Activated T-cell treated with anti-CD3 and anti-CD28 coated beads for 24 hours (primary cell): Measurements from ENCODE around the gene SLC35G2.
"Not testable (repeated sequence)": the region's sequence is repeated elsewhere in the genome, so short reads cannot be mapped to it uniquely, and the experiment has no call there.

Experiments
- DNase-seq: peaks from one replicate; pipeline ENCODE4 v3.0.0-alpha.2; 2020; ENCODE audit warnings: low read depth

Gene SLC35G2

DNA sequence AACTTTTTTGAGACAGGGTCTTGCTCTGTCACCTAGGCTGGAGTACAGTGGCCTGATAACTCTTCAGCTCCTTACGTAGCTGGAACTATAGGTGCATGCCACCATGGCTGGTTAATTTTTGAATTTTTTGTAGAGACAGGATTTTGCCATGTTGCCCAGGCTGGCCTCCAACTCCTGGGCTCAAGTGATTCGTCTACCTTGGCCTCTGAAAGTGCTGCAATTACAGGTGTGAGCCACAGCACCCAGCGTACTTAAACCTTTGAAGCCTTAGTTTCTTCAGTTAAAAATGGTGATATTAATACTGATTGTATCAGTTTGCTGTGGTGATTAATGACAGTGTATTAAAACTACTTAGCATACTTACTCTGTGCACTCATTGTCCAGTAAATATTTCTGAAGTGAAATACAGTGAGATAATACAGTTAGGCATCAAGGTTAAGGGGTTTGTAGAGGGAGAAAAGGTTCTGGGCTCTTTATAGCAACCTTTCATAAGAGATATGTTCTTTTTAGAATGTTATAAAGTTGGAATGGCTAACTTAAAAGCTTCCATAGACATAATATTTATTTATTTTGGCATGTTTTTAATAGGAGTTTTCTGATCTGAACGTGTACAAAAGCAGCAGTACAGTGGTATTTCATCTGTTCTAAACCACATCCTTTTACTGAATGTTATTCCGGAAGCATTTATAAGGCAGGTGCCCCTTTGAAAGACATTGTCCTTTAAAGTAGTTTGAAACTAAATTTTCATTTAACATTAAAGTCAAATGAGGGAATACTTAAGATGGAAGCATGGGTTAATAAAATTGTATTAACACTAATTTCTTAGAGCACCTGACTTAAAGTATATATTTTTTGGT is 66.7 kb downstream of the SLC35G2 start:
- DNase-seq, result no peak

DNA sequence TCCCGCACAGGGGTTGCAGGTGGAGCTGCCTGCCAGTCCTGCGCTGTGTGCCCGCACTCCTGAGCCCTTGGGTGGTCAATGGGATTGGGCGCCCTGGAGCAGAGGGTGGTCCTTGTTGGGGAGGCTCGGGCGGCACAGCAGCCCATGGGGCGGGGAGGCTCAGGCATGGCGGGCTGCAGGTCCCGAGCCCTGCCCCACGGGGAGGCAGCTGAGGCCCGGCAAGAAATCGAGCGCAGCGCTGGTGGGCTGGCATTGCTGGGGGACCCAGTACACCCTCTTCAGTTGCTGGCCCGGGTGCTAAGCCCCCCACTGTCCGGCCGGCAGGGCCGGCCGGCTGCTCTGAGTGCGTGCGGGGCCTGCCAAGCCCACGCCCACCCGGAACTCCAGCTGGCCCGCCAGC is 71.0 kb downstream of the SLC35G2 start:
- DNase-seq, result no peak

DNA sequence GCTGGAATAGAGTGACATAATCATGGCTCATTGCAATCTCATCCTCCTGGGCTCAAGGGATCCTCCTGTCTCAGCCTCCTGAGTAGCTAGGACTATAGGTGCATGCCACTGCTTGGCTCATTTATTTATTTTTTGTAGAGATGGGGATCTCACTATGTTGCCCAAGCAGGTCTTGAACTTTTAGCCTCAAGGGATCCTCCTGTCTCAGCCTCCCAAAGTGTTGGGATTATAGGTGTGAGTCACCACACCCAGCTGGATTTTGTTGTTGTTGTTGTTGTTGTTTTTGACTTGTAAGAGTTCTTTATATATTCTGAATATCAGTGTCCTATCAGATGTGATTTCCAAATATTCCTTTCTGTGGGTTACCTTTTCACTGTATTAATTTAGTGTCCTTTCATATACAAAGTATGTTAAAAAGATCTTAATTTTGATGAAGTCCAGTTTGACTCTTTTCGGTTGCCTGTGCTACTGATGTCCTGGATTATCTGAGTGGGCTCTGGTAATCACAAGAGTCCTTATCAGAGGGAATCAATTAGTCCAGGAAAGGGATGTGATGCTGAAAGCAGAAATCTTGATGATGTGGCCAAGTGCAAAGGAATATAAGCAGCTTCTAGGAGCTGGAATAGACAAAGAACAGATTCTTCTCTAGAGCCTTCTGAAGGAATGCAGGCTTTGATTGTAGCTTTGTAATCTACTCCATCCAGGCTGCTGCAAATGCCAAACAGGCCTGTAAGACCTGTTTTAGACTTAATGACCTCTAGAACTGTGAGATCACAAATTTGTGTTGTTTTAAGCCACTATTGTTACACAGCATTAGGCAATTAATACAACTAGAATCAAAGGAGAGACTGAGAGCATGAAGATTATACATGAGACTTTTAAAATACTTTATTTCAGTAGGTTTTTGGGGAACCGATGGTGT is 73.3 kb downstream of the SLC35G2 start:
- no peak for DNase-seq

DNA sequence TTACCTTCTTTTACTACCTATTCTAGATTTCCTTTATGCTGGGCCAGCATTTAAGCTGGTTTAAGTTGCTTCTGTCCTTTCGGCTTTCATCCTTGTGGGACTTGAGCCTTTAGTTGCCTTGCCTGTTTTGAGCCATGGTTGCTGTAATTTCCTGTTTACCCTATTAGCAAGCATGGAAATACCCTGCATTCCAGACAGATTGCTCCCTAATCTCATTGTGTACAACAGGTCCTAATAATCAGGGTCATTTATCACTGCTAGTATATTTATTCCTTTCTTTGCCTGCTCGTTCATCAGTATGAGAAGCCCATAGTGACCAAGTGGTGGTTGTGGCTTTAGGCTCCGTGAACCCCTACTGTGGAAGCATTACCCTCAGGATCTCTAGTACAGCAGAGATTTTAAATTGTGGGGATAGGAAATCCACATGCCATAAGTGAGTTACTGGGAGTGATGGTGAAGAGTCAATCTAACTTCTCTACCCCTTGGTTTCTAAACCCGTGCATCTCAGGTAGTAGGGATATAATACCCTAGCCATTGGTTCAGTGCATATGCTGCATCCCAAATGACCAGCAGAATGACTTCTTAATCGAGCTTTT is 75.0 kb downstream of the SLC35G2 start:
- no peak for DNase-seq

DNA sequence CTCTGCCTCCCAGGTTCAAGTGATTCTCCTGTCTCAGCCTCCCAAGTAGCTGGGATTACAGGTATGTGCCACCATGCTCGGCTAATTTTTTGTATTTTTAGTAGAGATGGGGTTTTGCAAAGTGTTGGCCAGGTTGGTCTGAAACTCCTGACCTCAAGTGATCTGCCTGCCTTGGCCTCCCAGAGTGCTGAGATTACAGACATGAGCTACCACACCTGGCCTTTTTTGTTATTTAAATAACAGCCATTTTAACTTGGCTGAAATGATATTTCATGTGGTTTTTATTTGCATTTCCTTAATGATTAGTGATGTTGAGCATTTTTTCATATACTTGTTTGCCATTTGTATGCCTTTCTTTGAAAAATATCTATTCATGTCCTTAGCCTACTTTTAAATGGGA is 78.2 kb downstream of the SLC35G2 start:
- not testable (repeated sequence) for DNase-seq

DNA sequence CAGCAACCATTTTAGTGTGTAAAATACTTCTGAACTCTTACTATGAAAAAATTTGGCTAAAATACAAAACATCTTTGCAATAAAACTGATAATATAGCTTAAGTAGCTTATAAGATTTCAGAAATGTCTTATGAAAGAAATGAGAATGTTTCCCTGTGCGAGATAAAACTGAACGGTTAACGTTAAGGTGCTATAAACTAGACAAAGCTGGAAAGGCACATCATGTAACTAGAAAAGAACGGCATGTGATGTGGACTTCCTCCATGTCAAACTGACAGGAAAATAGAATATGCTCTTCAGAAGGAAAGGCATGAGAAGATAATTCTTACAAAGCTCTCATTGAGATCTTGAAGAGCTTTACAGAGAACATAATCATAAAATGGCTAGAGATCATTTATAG is 79.6 kb downstream of the SLC35G2 start:
- DNase-seq, result no peak

DNA sequence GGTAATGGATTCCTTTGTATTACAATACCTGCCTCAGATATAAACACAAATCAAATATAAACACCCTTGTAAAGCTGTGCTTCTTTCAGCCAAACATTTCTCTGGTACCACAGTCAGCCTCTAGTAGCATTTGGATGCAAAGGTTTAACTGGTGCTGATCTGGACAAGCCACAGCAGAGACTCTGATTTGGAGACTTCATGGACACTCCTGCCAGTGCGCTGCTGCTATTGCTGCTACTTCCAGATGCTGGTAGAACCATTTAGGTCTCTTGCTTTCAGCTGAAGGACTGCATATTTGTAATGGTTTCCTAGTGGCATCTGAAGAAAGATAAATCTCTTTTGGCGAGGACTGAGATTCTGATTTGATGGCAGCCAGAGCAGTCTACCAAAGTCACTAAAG is 80.0 kb downstream of the SLC35G2 start:
- no peak for DNase-seq

DNA sequence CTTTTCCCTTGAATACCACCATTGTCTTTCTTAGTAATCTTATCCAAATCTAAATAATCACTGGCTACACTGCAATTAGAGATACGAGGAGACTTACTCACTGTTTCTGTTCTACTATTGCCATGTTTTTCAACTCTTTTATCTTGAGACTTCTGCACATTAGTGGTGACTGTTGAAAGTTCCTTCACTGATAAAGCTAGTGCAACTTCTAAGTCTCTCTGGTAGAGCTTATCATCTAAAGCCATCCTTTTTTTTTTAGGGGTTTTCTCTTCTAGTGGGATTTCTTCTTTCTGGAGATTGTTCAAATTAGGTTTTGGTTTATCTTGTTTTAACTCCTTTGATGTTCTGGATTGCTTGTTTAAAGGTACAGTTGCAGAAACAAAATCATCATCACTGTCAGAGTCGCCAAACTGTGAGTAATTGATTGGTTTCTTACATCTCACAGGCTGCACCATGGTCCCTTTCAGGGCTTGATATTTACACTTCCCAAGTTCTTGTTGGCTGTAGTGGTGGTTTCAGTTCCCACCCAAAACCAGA is 80.8 kb downstream of the SLC35G2 start:
- DNase-seq, result no peak

DNA sequence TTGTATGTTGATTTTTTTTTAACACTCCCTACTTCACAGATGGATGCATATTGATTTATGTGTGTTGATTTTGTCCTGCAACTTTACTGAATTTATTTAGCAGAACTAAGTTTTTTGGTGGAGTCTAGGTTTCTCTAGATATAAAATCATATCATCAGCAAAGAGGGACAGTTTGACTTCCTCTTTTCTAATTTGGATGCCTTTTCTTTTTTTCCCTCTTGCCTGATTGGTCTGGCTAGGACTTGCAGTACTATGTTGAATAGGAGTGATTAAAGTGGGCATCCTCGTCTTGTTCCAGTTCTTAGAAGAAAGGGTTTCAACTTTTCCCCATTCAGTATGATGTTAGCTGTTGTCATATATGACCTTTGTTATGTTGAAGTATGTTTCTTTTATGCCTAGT is 81.8 kb downstream of the SLC35G2 start:
- not testable (repeated sequence) for DNase-seq

DNA sequence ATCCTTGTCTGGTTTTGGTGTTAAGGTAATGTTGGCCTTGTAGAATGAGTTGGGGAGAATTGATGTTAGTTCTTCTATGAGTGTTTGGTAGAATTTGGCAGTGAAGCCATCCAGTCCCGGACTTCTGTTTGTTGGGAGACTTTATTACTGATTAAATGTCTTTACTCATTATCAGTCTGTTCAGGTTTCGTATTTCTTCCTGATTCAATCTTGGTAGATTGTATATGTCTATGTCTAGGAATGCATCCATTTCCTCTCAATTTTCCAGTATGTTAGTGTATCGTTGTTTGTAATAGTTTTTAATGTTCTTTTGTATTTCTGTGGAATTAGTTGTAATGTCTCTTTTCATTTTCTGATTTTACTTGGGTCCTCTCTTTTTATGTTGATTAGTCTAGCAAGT is 82.5 kb downstream of the SLC35G2 start:
- no peak for DNase-seq

DNA sequence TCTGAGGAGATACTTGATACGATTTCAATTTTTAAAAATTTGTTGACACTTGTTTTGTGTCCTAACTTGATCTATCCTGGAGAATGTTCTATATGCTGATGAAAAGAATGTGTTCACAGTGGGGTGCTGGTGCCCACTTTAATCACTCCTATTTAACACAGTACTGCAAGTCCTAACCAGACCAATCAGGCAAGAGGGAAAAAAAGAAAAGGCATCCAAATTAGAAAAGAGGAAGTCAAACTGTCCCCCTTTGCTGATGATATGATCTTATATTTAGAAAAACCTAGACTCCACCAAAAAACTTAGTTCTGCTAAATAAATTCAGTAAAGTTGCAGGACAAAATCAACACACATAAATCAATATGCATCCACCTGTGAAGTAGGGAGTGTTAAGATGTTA is 83.6 kb downstream of the SLC35G2 start:
- DNase-seq, result not testable (repeated sequence)

DNA sequence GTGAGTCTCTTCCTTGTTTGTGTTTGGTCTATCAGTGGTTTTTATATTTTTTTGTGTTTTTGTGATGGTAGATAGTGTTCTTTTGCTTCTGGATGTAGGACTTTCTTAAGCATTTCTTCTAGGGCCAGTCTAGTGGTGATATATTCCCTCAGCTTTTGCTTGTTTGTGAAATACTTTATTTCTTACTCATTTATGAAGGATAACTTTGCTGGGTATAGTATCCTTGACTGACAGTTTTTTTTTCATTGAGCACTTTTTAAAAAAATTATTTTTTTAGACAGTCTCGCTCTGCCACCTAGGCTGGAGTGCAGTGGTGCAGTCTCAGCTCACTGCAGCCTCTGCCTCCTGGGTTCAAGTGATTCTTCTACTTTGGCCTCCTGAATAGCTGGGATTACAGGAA is 85.0 kb downstream of the SLC35G2 start:
- no peak for DNase-seq

DNA sequence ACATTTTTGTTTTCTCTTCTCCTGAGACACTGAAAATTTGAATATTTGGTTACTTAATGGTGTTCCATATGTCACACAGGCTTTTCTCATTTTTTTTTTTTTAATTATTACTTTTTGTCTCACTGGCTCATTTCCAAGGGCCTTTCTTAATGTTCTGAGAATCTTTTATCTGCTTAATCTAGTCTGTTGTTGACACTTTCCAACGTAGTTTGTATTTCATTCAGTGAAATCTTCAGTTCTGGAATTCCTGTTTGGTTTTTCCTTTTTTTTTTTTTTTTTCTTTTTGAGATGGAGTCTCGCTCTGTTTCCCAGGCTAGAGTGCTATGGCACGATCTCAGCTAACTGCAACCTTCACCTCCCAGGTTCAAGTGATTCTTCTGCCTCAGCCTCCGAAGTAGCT is 85.8 kb downstream of the SLC35G2 start:
- DNase-seq, result no peak
